Embryonic facial prominence (tissue), 1 donor: ENCODE results near the gene UBQLN4.
"Not testable (repeated sequence)": the region's sequence is repeated elsewhere in the genome, so short reads cannot be mapped to it uniquely, and the experiment has no call there.

Experiments used
- DNase-seq: peaks from one replicate; pipeline ENCODE4 v3.0.0-alpha.2; 2016; ENCODE audit errors: extremely low spot score

The UBQLN4 gene

GRCh38 chr1:156081180-156081916 lies 27.8 kb upstream of the UBQLN4 start:
- DNase-seq, result no peak

DNA sequence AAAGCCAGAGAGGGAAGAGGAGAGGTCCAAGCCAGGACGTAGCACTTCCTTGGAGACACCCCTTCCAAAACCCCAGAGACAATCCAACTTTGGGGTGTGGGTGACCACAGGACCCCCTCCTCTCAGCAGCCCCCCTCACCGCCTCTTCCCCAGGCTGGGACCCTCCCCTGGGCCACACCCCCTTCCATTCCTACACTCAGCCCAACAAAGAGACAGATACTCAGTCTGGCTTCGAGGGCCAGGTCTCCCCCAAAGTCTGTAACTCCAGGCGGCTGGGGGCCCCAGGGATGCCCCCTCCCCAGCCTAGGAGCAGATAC lies 27.2 kb upstream of the UBQLN4 start:
- no peak for DNase-seq

DNA sequence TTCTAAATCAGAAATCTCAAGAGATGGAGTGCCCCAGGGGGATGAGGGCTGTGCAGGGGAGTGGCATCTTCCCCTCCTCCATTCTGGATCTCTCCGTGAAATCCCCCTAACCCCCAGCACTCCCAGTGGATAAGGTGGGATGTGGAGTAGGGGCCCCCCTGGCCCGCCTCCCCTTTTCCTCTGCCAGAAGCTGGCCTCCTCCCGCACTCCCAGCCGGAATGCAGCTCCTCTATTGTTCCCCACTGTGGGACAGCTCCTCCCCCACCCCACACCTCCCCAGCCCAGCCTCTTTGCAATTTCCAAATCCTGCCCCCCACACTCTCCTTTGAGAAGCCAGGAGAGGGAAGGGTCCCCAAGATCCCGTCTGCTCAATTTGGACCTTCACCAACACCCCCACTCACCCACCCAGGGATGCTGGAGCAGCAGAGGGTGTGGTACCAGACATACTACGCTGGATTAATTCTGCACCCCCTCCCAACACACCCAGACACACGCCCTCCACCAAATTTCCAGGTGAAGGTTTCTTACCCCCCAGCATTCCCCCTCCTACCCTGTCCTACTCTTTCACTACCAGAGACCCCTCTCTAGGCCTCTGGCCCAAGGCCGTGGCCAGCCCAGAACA lies 26.8 kb upstream of the UBQLN4 start:
- DNase-seq, result no peak

- DNase-seq, result no peak
These were observed 26.2 kb upstream of the UBQLN4 start for GRCh38 chr1:156079762-156080161.

DNA sequence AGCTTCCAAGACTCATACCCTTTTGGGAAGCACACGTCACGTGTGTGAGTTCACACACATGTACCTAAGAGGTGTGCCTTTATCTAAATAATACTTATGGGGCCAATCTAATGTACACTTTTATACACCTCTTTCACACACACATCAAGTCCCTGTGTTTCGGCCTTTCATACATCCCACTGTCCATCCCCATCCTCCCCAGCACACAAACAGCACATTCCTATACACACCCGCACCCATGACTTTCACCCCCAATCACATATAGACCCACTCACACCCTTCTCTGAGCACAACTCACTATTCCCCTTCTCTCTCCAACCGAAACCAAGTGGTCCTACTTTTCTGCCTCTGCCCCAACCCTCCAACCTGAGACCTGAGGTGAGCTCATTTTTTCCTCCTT lies 25.1 kb upstream of the UBQLN4 start:
- no peak for DNase-seq

DNA sequence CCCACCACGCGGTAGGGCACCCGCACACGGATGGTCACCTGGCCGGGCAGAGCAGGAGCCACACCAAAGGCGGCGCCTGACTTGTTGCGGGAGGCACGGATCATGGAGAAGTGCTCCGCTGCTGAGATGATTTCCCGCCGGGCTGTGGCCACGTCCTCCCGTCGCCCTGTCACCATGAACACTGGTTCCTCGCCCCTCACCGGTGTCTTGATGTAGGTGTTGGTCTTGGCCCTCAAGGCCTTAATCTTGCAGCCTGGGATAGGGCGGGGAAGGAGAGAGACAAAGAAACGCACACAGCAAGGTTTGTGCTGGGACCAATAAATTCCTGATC lies 23.8 kb upstream of the UBQLN4 start:
- no peak for DNase-seq

- DNase-seq, result no peak
These were observed 23.2 kb upstream of the UBQLN4 start for GRCh38 chr1:156076609-156077429.

DNA sequence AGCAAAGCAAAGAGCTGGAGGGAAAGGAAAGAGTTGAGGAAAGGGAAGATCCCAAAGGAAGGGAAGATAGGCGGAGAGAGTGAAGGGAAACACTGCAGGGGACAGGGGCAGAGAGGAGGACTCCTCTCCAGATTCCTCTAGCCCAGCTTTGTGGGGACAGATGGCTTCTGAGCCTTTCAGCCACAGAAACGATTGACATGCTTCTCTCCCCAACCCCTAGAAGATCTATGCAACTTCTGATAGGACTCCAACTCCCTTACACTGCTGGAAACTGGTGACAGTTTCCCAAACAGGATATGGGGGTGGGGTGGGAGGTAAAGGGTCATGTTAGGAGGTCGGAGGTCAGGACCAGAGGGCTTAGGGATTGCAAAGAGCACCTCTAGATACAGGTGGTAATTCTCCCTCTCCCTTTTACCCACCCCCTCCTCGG lies 22.2 kb upstream of the UBQLN4 start:
- DNase-seq, result no peak

DNA sequence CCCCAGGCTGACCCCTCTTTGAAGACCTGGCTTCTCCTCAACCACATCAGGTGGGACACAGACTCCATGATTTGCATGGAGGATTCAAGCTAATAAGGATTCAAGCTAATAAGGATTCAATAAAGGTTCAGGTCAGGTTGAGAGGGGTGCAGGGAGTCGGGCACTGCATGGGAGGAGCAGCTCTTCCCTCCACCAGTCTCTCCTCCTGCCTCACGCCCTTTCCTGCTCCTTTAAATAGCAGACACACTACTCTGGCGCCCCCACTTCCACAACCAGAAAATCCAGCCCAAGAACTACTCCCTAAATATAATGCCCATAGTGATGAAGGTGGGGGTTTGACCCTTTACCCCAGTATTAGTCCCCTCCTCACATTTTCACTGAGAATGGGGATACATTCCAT lies 21.6 kb upstream of the UBQLN4 start:
- DNase-seq, result no peak

- DNase-seq, result no peak
These were observed 21.1 kb upstream of the UBQLN4 start for GRCh38 chr1:156074661-156075060.

- DNase-seq, result no peak
These were observed 20.1 kb upstream of the UBQLN4 start for GRCh38 chr1:156073740-156074139.

GRCh38 chr1:156073110-156073687 lies 19.6 kb upstream of the UBQLN4 start:
- DNase-seq, result no peak

DNA sequence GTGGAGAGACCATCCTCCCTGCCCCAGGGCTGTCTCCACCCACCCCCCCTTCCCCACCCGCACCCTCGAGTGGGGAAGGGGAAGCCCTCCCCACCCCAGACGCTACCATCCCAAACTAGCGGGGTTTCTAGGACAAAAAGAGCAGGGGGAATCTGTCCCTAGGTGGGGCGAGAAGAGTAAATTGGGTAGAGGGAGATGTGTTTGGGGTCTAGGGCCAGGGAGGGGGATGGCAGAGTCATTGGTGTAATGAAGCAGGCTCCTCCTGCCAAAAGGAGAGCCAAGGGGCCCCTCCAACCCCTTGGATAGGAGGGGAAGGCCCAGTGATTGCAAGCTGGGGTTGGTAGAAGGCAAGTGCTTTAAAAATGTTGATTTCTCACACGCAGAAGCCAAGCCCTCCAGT lies 18.7 kb upstream of the UBQLN4 start:
- no peak for DNase-seq

- DNase-seq, result not testable (repeated sequence)
These were observed 17.8 kb upstream of the UBQLN4 start for GRCh38 chr1:156071332-156071816.

- DNase-seq, result no peak
These were observed 16.9 kb upstream of the UBQLN4 start for GRCh38 chr1:156070548-156070947.

DNA sequence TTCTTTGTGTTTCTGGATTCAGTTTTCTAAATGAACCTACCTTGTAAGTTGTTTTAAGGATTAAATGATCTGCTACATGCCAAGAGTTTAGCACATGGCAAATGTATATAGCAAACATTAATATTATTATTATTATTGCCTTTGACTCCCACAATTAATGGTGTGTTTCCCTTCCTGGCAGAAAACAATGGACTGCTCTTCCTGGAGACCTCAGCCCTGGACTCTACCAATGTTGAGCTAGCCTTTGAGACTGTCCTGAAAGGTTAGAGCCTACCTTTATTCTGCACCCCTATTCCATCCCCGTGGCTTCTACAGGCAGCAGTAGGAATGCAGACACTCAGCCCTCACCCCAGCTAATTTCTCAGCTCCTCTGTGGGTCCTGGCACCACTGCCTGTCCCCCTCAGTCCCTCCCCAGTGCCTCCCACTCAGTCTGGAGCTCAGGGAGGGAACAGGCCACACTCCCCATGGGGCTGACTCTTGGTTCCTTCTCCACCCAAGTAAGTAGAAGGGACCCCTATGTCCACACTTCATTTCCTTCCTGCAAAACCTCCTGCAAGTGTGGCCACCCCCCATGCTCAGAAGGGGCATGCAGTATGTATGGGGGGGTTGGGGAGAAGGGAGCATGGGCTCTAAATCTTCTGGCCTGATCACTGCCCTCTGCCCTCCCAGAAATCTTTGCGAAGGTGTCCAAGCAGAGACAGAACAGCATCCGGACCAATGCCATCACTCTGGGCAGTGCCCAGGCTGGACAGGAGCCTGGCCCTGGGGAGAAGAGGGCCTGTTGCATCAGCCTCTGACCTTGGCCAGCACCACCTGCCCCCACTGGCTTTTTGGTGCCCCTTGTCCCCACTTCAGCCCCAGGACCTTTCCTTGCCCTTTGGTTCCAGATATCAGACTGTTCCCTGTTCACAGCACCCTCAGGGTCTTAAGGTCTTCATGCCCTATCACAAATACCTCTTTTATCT lies 16.2 kb upstream of the UBQLN4 start:
- no peak for DNase-seq

DNA sequence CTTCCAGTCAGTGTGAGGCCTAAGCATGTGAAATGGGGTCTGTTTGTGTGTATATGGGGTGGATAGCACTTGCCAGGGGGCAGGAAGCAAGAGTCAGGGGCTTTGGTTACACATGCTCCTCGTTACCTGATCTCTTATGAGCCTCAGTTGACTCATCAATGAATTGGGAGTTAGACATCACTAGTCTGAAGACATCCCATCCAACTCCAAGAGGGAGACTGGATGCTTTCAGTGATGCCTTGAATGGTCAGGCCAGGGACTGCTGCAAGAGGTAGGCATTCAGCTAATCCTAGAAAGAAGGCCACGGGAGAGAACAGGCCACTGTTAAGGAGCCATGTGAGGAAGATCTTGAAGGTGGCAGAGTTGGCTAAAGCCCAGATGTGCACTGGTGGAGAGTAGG lies 13.7 kb upstream of the UBQLN4 start:
- DNase-seq, result no peak

DNA sequence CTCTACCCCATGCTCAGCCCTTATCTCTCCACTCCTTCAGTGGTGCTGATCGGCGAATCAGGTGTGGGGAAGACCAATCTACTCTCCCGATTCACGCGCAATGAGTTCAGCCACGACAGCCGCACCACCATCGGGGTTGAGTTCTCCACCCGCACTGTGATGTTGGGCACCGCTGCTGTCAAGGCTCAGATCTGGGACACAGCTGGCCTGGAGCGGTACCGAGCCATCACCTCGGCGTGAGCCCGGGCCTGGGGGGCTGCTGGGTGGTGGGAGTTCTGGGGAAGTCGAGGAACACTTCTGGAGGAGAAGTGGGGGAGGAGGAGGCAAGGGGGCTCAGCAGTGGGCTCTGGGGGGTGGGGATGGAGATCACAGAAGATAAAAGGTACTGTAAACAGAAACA lies 12.3 kb upstream of the UBQLN4 start:
- DNase-seq, result no peak

- no peak for DNase-seq
These were observed 11.6 kb upstream of the UBQLN4 start for GRCh38 chr1:156065212-156065611.

DNA sequence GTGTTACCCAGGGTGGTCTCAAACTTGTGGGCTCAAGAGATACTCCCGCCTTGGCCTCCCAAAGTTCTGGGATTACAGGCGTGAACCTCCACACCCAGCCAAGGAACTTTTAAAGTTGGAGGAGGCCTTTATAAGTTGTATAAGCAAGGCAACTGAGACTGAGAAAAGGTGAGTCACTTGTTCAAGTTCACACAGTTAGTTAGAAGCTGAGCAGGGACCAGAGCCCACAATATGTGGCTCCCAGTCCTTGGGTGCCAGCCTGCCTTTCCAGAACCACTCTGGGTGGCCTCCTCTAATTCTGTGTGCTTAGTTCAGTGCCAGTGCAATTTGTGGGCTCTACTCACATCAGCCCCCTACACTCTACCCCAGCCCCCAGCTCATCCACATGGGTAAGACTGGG lies 11.0 kb upstream of the UBQLN4 start:
- DNase-seq, result no peak

GRCh38 chr1:156063997-156064285 lies 10.3 kb upstream of the UBQLN4 start:
- DNase-seq, result no peak

- no peak for DNase-seq
These were observed 8.6 kb upstream of the UBQLN4 start for GRCh38 chr1:156062189-156062588.
